ENCODE results near the gene UHRF2.

GRCh38 chr9:6495466-6495865, 82.5 kb downstream of the UHRF2 start:
- TF ChIP-seq CTCF (IDR thresholded peaks at IDR 0.05; ENCODE audit: low read length) (no peak), EZH2 (optimal IDR thresholded peaks at IDR 0.05; ENCODE audit: low read depth, low read length) (no peak), EZH2phosphoT487 (IDR thresholded peaks at IDR 0.05; ENCODE audit: low read length) (no peak)

All from MM.1S (cell line).